ENCODE results near the gene ZPBP.
"Not testable (repeated sequence)": the region's sequence is repeated elsewhere in the genome, so short reads cannot be mapped to it uniquely, and the experiment has no call there.

ZPBP gene

GRCh38 chr7:50092579-50093491 is at the start of gene ZPBP:
TSS of gene ZPBP (minus strand) at chr7:50093246. CDS start at chr7:50093194, 52 bp downstream.
- DNase-seq = peak; percentile 76

GRCh38 chr7:50142425-50143017 is 49.5 kb upstream of the ZPBP start:
- DNase-seq = no peak

DNA sequence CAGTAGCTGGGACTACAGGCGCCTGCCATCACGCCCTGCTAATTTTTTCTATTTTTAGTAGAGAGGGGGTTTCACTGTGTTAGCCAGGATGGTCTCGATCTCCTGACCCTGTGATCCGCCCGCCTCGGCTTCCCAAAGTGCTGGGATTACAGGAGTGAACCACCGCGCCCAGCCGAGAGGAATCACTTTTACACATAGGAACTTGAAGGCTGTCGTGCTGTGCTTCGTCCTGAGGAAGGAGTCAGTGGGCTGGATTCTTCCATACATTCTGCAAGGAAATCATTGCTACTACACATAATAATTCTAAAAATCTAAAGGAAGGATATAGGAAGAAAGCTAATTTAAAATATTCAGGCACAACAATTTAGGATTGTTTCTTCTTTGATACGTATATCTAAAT is 48.8 kb upstream of the ZPBP start:
- DNase-seq = no peak

- DNase-seq = no peak
These were observed 48.1 kb upstream of the ZPBP start for GRCh38 chr7:50141131-50141530.

GRCh38 chr7:50140688-50141087 is 47.6 kb upstream of the ZPBP start:
- no peak for DNase-seq

DNA sequence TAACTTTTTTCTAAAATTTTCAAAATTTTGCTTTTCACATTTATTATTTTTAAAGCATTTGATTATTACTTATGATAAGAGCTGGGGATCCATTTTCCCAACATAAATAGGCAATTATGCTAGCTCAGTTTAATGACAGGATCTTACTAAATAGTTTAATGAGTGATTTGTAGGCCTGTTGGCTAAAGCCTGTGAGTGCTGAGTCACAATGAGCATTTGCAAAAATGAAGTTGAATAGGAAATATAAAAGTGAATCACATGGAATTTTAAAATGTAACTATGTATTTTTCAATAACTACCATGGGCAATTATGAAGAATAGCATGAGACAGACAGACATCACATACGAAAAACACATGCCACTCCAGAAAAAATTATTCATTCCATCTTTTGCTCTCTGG is 45.1 kb upstream of the ZPBP start:
- no peak for DNase-seq

GRCh38 chr7:50125766-50126165 is 32.7 kb upstream of the ZPBP start:
- no peak for DNase-seq

DNA sequence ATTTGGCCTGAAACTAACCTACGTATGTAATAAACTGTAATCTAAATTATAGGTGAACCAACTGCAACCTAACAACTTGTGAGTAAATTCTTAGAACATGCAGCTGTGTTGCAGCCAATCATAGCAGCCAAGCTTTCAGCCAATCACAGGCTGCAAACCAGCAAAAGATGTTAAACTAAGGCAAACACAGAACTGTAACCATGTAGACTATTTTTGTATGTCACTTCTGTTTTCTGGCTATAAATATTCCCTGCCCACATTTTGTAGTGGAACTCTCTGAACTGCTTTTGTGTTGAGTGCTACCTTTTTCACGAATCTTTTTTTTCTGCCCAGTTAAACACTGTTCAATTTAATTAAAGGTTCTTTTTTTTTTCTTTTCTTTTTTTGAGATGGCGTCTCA is 28.2 kb upstream of the ZPBP start:
- no peak for DNase-seq

DNA sequence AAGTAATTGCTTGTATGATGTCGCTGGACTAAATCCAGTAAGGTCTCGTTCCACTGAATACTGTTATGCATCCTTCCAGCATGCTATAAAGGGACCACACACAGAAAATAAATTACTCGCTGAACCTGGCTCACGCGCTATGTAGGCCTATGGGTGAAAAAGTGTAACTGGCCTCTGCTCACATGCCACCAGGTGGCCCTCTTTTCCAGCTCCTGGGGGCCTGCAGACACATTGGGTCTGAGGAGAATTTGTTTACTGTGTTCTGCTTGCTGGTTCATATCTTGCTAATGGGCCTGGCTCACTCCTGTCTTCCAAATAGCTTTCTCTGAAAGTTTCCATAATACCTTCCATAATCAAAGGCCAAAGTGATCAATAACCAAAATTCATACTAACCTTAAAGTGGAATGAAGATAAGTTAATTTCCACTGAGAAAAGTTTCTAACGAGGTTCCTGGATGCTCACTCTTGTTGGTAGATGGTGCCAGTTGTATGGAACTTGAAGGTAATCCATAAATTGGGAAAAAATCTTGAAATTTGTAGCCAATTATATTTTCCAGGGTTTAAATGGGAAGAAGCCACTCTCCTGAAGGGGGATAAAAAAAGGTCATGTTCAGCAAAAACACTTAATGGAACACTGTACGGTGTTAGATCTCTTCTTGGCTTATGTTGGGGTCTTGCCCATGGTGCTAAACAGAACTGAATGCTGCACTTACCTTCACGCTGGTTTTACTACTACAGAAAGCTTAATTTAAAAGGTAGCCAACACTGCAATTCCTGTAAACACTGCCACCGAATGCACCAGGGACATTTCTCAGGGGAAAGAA is 27.0 kb upstream of the ZPBP start:
- DNase-seq = peak; percentile 70

GRCh38 chr7:50112250-50112649 is 19.2 kb upstream of the ZPBP start:
- DNase-seq = no peak

GRCh38 chr7:50101873-50102272 is 8.8 kb upstream of the ZPBP start:
- no peak for DNase-seq

DNA sequence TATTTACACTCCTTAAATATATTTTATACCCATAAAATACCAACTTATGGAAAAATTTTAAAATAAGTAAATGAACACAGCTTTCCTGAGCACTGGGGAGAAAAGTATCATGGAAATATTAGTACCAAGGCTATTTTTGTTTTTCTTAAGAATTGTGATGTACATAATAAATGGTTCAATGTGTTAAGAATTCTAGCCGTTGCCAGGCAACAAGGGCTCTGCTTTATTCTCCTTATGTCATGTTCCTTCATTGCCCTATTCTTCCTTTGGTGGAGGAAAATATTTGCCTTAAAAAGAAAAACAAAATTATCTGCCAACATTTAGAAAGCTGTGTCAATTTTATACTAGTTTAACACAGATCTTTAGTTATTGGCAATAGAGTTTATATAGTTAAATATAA is 2.6 kb upstream of the ZPBP start:
- no peak for DNase-seq

- no peak for DNase-seq
These were observed 4.5 kb downstream of the ZPBP start for GRCh38 chr7:50088463-50089129.

DNA sequence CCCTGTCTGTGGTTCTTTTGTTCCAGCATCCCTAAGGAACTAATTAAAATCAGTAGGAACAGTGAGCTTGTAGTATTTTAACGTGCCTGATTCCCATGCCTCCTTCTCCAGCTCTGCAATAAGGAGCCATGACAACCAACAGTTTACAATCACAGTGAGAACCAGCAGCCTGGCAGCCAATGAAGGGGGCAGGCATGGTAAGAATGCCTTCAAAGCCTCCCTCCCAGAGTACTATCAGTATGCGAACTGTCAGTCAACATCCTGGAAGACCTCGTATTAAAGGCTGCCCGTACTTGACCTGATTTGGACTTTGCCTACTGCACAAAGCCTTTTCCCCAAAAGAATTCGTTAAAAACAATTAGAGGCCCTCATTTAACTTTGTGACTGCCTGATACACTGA is 7.7 kb downstream of the ZPBP start:
- DNase-seq = no peak

DNA sequence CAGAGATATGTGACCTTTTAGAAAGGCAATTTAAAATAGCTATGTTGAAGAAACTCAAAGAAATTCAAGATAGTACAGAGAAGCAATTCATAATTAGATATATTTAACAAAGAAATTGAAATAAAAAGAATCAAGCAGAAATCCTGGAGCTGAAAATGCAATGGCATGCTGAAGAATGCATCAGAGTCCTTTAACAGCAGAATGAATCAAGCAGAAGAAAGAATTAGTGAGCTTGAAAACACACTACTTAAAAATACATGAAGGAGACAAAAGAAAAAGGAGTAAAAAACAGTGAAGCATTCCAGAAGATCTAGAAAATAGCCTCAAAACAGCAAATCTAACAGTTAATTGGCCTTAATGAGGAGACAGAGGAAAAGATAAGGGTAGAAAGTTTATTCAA is 20.0 kb downstream of the ZPBP start:
- DNase-seq = no peak

- no peak for DNase-seq
These were observed 23.4 kb downstream of the ZPBP start for GRCh38 chr7:50069613-50070012.

GRCh38 chr7:50068850-50069551 is 24.0 kb downstream of the ZPBP start:
- DNase-seq = no peak

- DNase-seq = no peak
These were observed 25.0 kb downstream of the ZPBP start for GRCh38 chr7:50068026-50068425.

DNA sequence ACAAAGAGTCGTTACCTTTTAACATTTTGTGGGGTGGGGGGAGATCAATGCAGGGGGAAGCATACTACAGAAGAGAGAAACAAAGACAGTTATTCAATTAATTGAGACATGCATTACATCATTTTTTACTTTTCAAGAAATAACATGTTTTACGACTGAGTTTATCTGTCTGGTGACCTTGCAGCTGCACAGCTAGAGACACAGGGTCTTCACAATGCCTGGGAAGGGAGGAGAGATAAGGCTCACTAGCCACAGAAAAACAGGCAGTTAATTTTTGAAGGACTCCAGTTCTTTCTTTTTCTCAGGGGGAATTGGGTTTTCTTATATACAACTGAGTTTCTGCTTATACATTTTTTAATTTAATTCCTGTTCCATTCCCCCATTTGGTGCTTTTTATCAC is 30.1 kb downstream of the ZPBP start:
- no peak for DNase-seq

GRCh38 chr7:50056131-50056530 is 36.9 kb downstream of the ZPBP start:
- DNase-seq = no peak

GRCh38 chr7:50047716-50048115 is 45.3 kb downstream of the ZPBP start:
- DNase-seq = no peak

- DNase-seq = not testable (repeated sequence)
These were observed 51.9 kb downstream of the ZPBP start for GRCh38 chr7:50041165-50041564.

Data from activated effector memory CD4-positive, alpha-beta T cell treated with anti-CD3 and anti-CD28 coated beads, Interleukin-2, amount 50 U/mL, for 16 hours (primary cell).